K562 (cell line): ENCODE data around the gene FOXO3. TPM values are rescaled to one million over a fixed set of nuclear protein-coding genes. Genes with fewer than 3 reads are reported as not detected.

Experiments used
- ARID1B ChIP-seq: fragments of 450-650 bp; IDR thresholded peaks from 2 replicates; pipeline ENCODE4 v1.6.1; 2016; ENCODE audit warnings: antibody characterized with exemption, mild to moderate bottlenecking, inconsistent platforms
- CREBBP ChIP-seq: IDR thresholded peaks from one replicate; pipeline ENCODE4 v1.6.1; 2012; ENCODE audit warnings: low read depth, mild to moderate bottlenecking, control low read depth, inconsistent platforms, low read length
- KDM4B ChIP-seq, 2 experiments: fragments of 450-650 bp in 1 of 2; sonication (generic) in 1 of 2; IDR thresholded peaks; 2 replicates each; pipeline ENCODE4 v1.6.1; 2016 to 2017; ENCODE audit warnings: borderline replicate concordance in 2 of 2, antibody characterized with exemption in 1 of 2, low read depth in 1 of 2, mild to moderate bottlenecking in 1 of 2
- KLF6 ChIP-seq: fragments of 250-450 bp; sonication (Bioruptor Pico); IDR thresholded peaks from 2 replicates; pipeline ENCODE4 v1.4.0; 2020; ENCODE audit warnings: mild to moderate bottlenecking, moderate library complexity, borderline replicate concordance
- LEF1 ChIP-seq: fragments of 450-650 bp; IDR thresholded peaks from 2 replicates; pipeline ENCODE4 v1.6.1; 2016; ENCODE audit warnings: mild to moderate bottlenecking
- MTF1 ChIP-seq: fragments of 250-450 bp; sonication (Bioruptor Pico); IDR thresholded peaks from 2 replicates; pipeline ENCODE4 v1.9.0; 2021; ENCODE audit warnings: moderate library complexity, mild to moderate bottlenecking, inconsistent platforms, borderline replicate concordance
- PCBP1 ChIP-seq: fragments of 200-400 bp; formaldehyde crosslinking; IDR thresholded peaks from 2 replicates; pipeline ENCODE4 v1.6.1; 2018; ENCODE audit warnings: mild to moderate bottlenecking, low read depth, low read length; ENCODE audit not compliant: poor library complexity, severe bottlenecking
- SIN3A ChIP-seq, 2 experiments: fragments of 150-350 bp in 1 of 2; IDR thresholded peaks; 2 replicates each; pipeline ENCODE4 v1.6.1; 2011 to 2016; ENCODE audit warnings: borderline replicate concordance in 2 of 2, low read depth in 2 of 2, low read length in 2 of 2, mild to moderate bottlenecking in 2 of 2, moderate library complexity in 2 of 2; ENCODE audit not compliant: control insufficient read depth in 1 of 2
- ZNF133 ChIP-seq: fragments of 250-450 bp; sonication (Bioruptor Pico); IDR thresholded peaks from 2 replicates; pipeline ENCODE4 v1.4.0; 2020; ENCODE audit warnings: mild to moderate bottlenecking
- ZSCAN29 ChIP-seq: fragments of 450-650 bp; IDR thresholded peaks from 2 replicates; pipeline ENCODE4 v1.6.1; 2017
- polyA plus RNA-seq, 8 experiments: library from polyadenylated mRNA; depleted of rRNA in 4 of 8; stranded (reverse) in 5 of 8; unstranded in 3 of 8; fragments of >200 nt; fragmentation: Nextera tagmentation in 2 of 8; fragmentation: Illumina TruSeq in 1 of 8; extraction: Ambion mirVana in 2 of 8; extraction: Trizol in 1 of 8; gene quantifications; 2 replicates each; pipeline versions ENCODE4 v1.2.1 to v1.2.3, GENCODE V29; 2011 to 2014; ENCODE audit warnings: inconsistent platforms in 1 of 8, missing spikeins in 1 of 8
- total RNA-seq, 7 experiments: library from RNA; depleted of rRNA in 6 of 7; stranded (reverse); fragments of >200 nt in 6 of 7; fragmentation: Illumina TruSeq in 2 of 7; extraction: Trizol in 2 of 7; gene quantifications; 2 replicates each; pipeline versions ENCODE4 v1.2.1 to v1.2.3, GENCODE V29; 2011 to 2021; ENCODE audit warnings: low replicate concordance in 1 of 7
- TF ChIP-seq, protein P1 (sequence below), 2 experiments: fragments of 450-650 bp; formaldehyde crosslinking in 1 of 2; IDR thresholded peaks; 2 replicates each; pipeline versions ENCODE4 v1.4.0 to v1.6.1; 2014 to 2020; ENCODE audit warnings: mild to moderate bottlenecking in 2 of 2, borderline replicate concordance in 1 of 2, low read depth in 1 of 2
- TF ChIP-seq, protein P2 (sequence below), 2 experiments: IDR thresholded peaks; 2 replicates each; pipeline ENCODE4 v1.6.1; 2011; ENCODE audit warnings: borderline replicate concordance in 1 of 2, control low read depth in 1 of 2, low read depth in 1 of 2, low read length in 1 of 2, mild to moderate bottlenecking in 1 of 2, mixed read lengths in 1 of 2, moderate library complexity in 1 of 2; ENCODE audit not compliant: insufficient read depth in 1 of 2, insufficient read length in 1 of 2, poor library complexity in 1 of 2, severe bottlenecking in 1 of 2; ENCODE audit errors: extremely low read depth in 1 of 2

The FOXO3 gene
- total and polyA plus RNA-seq, 9 of the 15 experiments (the other 6 are each of a cell fraction or from before 2014, with no cell fraction given), result 3.0 to 14.6 (median 6.0) TPM

DNA sequence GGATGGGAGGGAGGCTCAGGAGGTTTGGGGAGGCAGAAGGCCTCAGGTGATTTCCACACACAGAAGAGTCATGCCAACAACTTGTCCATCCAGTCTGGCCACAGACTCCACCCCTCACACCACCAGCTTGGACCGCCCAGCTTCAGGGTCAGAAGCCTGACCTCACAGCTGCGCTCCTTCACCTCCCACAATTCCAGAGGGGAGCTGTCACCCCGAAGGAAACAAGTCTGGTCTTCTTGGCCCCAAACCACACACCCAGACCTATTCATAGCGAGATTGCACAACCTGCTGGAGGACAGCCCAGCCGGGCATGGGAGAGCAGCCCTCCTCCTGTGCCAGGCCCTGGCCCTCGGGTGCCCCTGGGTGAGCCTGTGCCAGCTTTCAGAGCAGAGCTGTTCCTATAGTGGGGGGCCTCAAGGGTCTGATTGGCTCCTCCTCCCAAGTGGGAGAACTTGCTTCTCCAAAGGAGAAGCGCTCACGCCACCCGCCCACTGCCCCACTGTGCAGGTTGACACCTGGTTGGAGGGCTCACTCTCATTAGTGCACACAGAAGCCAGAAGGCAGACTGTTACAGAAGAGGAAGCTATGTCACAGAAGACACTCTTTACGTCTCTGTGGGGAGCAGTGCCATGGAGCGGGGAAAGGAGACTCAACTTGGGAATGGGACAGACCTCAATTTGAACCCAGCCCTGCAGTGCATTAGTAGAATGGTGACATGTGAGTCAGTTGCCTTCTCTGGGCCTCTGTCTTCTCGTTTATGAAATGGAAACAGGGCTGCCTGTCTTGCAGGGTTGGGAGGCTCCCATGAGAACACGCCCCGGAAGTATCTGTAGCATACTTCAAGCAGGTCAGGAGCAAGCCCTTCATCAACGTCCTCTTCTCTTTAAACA lies 128.8 kb downstream of the FOXO3 start (continued):
- TF ChIP-seq, protein P1, sequence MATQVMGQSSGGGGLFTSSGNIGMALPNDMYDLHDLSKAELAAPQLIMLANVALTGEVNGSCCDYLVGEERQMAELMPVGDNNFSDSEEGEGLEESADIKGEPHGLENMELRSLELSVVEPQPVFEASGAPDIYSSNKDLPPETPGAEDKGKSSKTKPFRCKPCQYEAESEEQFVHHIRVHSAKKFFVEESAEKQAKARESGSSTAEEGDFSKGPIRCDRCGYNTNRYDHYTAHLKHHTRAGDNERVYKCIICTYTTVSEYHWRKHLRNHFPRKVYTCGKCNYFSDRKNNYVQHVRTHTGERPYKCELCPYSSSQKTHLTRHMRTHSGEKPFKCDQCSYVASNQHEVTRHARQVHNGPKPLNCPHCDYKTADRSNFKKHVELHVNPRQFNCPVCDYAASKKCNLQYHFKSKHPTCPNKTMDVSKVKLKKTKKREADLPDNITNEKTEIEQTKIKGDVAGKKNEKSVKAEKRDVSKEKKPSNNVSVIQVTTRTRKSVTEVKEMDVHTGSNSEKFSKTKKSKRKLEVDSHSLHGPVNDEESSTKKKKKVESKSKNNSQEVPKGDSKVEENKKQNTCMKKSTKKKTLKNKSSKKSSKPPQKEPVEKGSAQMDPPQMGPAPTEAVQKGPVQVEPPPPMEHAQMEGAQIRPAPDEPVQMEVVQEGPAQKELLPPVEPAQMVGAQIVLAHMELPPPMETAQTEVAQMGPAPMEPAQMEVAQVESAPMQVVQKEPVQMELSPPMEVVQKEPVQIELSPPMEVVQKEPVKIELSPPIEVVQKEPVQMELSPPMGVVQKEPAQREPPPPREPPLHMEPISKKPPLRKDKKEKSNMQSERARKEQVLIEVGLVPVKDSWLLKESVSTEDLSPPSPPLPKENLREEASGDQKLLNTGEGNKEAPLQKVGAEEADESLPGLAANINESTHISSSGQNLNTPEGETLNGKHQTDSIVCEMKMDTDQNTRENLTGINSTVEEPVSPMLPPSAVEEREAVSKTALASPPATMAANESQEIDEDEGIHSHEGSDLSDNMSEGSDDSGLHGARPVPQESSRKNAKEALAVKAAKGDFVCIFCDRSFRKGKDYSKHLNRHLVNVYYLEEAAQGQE (IDR thresholded peaks at IDR 0.05; ENCODE audit: borderline replicate concordance), result peak; percentile 36
- TF ChIP-seq, protein P1 (CRISPR knock-in tag; IDR thresholded peaks at IDR 0.05; ENCODE audit: low read depth), result no peak
- no peak for TF ChIP-seq KDM4B (IDR thresholded peaks at IDR 0.05; ENCODE audit: borderline replicate concordance in 2 of 2, low read depth in 1 of 2)
- no peak for TF ChIP-seq KLF6 (CRISPR knock-in tag)
- TF ChIP-seq, protein P2, sequence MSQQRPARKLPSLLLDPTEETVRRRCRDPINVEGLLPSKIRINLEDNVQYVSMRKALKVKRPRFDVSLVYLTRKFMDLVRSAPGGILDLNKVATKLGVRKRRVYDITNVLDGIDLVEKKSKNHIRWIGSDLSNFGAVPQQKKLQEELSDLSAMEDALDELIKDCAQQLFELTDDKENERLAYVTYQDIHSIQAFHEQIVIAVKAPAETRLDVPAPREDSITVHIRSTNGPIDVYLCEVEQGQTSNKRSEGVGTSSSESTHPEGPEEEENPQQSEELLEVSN (IDR thresholded peaks at IDR 0.05; ENCODE audit: borderline replicate concordance in 1 of 2, extremely low read depth in 1 of 2, insufficient read depth in 1 of 2, insufficient read length in 1 of 2, low read depth in 1 of 2, low read length in 1 of 2, poor library complexity in 1 of 2, severe bottlenecking in 1 of 2), result peak in 1 of 2 experiments; percentile 17
- TF ChIP-seq ZSCAN29, result no peak
- TF ChIP-seq CREBBP, result no peak
- TF ChIP-seq MTF1 (CRISPR knock-in tag), result no peak
- TF ChIP-seq LEF1, result no peak
- TF ChIP-seq SIN3A (IDR thresholded peaks at IDR 0.05; ENCODE audit: borderline replicate concordance in 2 of 2, control insufficient read depth in 1 of 2, low read depth in 2 of 2, low read length in 2 of 2), result no peak
- TF ChIP-seq PCBP1, result no peak
- no peak for TF ChIP-seq ZNF133 (CRISPR knock-in tag)
- TF ChIP-seq ARID1B, result no peak
